Stimulated activated CD4-positive, alpha-beta T cell treated with anti-CD3 and anti-CD28 coated beads, Interleukin-1b, Interleukin-23, amount 100 ng/mL, for 48 hours (primary cell): ENCODE measurements around the gene C1QTNF1.
A peak's percentile ranks its signal among the peaks of the same experiment; 100 is the strongest.
"Not testable (repeated sequence)": the region's sequence is repeated elsewhere in the genome, so short reads cannot be mapped to it uniquely, and the experiment has no call there.

Experiments
- DNase-seq: peaks from one replicate; pipeline ENCODE4 v3.0.0-alpha.2; 2020

Gene C1QTNF1

DNA sequence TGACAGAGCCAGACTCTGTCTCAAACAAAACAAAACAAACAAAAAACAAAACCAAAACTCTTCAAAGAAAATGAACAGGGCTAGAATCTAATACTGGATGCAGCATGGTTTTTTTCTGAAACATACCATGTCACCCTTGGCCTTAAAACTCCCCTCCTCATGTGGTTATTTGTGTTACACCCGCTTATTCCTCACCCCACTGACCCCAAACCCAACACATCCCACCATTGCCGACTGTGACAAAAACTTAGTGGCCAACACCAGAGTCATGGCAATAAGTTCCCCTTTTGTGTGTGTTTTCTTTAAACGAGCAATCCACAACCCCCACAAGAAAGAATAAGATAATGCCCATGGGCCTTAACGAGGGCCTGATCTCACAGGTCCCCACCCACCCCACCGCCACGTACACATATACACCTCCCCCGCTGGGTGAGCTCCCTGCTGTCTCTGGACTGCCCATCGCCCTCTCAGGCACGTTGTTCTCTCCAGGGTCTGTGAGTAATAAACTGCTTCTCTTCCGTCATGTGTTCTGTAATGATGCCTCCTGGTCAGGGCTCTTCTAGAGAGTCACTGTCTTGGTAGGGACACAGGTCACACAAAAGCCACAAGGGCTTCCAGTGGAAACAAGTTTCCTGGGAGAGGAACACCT lies 33.9 kb downstream of the C1QTNF1 start:
- no peak for DNase-seq

DNA sequence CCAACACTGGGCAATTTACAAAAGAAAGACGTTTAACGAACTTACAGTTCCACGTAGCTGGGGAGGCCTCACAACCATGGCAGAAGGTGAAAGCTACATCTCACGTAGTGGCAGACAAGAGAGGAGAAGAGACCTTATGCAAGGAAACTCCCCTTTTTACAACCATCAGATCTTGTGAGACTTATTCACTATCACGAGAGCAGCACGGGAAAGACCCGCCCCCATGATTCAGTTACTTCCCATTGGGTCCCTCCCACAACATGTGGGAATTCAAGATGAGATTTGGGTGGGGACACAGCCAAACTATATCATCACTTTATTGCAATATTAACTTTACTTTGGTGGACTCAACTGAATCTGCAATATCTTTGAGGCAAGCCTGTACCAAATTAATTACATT lies 38.7 kb downstream of the C1QTNF1 start:
- no peak for DNase-seq

GRCh38 chr17:79064026-79064425 lies 40.1 kb downstream of the C1QTNF1 start:
- DNase-seq = no peak

DNA sequence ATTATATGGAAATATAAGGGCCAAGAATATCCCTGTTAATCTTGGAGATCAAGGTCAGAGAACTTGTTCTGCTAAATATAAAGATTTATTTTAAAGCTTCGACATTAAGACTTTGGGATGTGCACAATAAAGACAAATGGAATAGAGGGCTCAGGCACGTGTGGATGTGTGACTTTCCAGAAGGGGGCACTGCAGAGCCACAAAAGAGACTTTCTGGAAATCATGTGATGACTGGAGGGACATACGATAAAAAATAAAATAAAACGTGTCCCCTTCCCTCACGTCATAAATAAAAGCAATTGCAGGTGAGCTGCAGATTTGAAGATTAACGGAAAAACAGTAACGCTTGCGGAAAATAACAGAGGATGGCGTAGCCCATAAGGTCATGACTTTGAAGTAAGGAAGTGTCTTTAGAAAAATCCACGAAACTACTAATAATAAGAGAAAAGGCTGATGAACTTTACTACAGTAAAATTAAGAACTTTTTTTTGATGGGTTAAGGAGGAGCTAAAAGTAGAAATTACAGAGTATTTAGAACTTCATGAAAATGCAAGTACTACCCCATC lies 41.2 kb downstream of the C1QTNF1 start:
- DNase-seq = peak; percentile 58

GRCh38 chr17:79066963-79067362 lies 43.0 kb downstream of the C1QTNF1 start:
- DNase-seq = no peak

DNA sequence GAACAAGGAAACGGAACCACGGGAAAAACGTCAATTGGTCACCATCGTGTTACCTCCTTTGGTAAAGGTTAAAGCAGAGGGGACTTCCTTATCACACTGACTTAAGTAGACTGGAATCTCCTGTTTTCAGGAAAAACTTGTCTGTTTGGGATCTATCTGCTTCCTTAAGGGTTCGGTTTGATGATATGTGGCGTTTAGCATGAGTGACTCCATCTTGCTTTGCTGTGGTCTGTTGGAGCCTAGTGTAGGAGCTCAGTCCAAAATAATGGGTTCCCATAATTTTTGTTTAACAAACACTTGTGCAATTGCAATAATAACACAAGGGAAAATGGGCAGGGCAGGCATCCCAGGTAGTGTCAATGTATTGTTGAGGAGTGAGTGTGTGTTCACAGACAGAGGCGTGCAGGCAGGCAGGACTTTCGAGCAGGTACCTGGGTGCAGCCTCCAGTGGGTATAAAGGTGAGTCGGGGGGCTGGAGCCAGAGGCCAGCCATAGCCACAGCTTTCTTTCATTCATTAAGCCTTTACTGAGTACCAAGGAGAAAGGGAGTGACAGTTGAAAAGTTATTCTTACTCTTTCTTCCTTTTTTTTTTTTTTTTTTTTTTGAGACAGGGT lies 46.4 kb downstream of the C1QTNF1 start:
- DNase-seq = no peak

GRCh38 chr17:79071161-79071740 lies 47.3 kb downstream of the C1QTNF1 start:
- no peak for DNase-seq

DNA sequence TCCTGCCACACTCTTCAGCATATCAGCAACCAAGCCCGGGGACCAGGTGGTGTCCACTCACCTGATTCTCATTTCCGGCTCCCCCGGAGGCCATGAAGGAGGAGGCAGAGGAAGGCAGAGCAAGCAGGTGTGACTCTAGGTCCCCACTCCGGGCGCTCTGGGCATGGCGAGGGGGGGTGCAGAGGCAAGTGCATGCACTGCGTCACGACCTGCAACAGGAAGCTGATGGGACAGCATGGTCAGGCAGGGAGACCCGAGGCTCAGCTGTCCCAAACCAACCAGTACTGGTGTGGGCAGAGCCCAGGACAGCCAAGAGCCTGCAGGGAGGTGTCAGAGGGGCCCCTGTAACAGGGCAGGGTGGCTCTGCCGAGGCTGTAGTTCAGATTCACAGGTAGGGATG lies 48.6 kb downstream of the C1QTNF1 start:
- DNase-seq = no peak

GRCh38 chr17:79073016-79073705 lies 49.2 kb downstream of the C1QTNF1 start:
- DNase-seq = no peak

DNA sequence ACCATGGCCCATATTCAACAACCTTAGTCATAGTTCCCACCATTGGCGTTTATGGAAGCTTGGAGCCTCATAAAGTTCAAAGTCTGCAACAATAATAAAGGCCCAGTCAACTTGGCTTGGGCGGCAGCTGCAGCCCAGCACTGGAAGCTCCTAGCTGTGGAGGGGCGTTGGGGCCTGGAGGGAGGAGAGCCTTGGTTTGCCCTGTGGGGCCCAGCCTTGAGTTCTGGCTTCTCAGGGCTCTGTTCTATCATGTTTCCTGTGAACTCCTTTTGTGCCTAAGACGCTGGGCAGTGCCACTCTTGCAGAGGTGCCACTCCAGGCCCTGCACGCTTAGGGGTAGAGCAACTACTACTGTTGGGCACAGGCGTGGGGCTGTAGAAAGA lies 49.7 kb downstream of the C1QTNF1 start:
- no peak for DNase-seq

DNA sequence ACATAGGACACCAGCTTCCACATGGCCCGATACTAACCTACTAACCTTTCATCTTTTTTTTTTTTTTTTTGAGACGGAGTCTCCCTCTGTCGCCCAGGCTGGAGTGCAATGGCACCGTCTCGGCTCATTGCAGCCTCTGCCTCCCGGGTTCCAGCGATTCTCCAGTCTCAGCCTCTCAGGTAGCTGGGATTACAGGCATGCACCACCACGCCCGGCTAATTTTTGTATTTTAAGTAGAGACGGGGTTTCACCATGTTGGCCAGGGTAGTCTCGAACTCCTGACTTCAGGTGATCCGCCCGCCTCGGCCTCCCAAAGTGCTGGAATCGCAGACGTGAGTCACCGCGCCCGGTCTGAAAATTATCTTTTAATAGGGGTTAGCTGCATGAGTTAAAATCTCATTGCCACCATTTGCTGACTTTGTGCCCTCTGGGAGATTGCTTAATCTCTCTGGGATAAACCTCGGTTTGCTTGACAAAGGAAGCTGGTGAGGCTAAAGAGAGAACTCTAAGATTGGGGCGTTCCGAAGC lies 50.2 kb downstream of the C1QTNF1 start:
- not testable (repeated sequence) for DNase-seq

DNA sequence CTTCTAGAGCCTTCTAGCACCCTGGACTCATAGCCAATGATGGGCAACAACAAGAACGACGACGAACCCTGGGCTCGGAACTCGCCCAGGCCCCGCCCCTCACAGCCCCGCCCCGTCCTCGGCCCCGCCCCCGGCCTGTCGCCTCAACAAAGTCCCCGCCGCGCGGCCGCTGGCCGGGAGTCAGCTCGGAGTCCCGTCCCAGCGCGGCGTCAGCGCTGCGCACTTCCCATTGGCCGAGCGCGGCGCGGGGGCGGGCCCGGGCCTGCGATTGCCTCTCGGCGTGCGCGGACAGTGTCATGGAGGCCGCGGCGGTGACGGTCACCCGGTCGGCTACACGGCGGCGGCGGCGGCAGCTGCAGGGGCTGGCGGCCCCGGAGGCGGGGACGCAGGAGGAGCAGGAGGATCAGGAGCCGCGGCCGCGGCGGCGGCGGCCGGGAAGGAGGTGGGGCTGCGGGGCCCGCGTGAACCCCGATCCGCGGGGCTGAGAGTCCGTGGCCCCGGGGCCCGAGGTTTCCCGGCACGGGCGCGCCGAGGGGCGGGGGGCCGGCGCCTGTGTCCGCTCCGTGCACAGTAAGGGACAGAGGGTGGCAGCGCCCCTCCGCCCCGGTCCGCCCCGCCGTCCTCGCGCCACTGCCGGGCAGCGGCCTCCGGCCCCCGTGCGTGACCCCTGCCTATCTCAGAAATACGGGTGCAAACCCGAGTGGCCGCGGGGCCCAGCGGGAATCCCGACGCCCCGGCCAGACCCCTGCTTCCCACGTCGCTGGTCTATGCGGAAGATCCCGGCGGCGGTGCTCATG lies 50.9 kb downstream of the C1QTNF1 start, which contains the start of gene ENGASE:
Gene ENGASE (plus strand): TSS at position 176 of the 797 bp plus-strand sequence. CDS start 121 bp downstream, at position 297.
- DNase-seq = peak; percentile 91

DNA sequence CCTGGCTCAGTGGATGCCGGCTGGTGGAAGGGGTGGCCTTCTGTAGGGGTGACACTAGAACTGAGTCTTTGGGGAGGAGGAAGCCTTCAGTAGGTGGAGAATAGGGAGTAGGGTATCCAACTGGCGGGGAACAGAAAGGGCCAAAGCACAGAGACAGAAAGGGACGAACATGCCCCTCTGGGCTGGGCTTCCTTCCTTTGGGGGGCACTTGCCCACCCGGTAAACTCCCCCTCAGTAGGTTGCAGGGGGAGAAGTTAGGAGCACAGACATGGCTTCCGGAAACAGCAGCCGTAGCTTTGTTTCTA lies 51.4 kb downstream of the C1QTNF1 start:
- DNase-seq = no peak

- no peak for DNase-seq
Observed at GRCh38 chr17:79075861-79076406, 52.0 kb downstream of the C1QTNF1 start.

DNA sequence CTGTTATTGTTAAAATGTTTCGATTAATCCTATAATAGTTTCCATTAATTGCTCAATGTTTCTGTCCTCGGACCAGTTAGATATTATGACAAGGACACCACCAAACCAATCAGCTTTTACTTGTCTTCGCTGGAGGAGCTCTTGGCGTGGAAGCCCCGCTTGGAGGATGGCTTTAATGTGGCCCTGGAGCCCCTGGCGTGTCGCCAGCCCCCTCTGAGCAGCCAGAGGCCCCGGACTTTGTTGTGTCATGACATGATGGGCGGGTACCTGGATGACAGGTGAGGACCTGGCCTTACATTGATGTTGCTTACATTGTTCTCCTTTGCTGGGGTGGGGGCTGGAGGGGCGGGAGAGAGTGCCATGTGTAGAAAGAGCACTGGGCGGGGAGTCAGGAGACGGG lies 53.6 kb downstream of the C1QTNF1 start:
- no peak for DNase-seq

- no peak for DNase-seq
Observed at GRCh38 chr17:79078476-79079190, 54.7 kb downstream of the C1QTNF1 start.

GRCh38 chr17:79079421-79080200 lies 55.6 kb downstream of the C1QTNF1 start:
- no peak for DNase-seq

DNA sequence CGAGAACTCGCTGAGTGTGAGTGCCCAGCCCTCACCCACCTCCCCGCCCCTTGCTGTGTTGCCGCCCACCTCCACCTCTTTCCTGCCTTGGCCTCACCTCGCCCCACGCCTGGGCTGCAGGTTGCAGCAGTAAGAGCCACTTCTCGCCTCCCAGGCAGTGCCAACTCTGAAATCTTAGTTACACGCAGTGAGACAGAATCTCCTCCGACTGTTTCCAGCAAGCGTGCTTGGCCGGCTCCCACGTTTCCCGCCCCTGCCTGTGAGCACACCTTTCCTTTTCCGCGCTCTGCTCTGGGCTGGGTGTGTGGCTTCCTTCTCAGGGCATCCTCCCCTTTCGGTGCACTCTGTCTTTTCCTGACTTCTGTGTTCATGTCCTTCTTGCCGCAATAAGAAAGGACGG lies 56.4 kb downstream of the C1QTNF1 start:
- DNase-seq = no peak

GRCh38 chr17:79080761-79081290 lies 56.9 kb downstream of the C1QTNF1 start:
- DNase-seq = no peak

DNA sequence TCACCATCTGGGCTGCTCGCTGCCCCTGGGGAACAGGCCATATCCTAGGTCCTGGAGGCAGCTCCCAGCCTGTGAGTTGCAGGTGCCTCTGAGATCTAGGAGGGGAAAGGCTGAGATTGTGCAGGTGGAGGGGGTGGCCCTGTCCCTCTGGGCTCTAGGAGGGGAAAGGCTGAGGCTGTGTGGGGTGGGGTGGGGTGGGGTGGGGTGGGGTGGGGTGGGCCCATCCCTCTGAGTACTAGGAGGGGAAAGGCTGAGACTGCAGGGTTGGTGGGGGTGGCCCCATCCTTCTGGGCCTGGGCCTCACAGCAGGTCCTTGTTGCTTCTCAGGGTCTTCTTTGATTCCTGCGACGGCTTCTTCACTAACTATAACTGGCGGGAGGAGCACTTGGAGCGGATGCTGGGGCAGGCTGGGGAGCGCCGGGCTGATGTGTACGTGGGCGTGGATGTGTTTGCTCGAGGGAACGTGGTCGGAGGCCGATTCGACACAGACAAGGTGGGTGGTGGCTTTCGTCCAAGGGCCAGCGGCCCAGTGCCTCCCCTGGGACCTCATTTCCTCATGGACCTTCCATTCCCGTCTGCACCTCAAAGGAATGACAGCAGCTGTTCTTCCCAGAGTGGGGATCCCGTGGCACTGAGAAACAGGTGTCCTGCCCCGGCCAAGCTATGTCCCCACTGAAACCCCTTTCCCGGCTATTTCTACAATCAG lies 57.8 kb downstream of the C1QTNF1 start:
- no peak for DNase-seq
